Measurements from ENCODE around the gene MRAP.

GRCh38 chr21:32316361-32317215 is 17.9 kb downstream of the MRAP start:
- TF ChIP-seq POLR2AphosphoS5 (IDR thresholded peaks at IDR 0.05) (no peak), POLR2A (IDR thresholded peaks at IDR 0.05) (no peak)

Measured in stomach (tissue), 4 donors.